AG20443 (cell line): ENCODE data around the gene RASSF5.

ENCODE experiments used
- DNase-seq: peaks from one replicate; pipeline ENCODE4 v3.0.0; 2012; ENCODE audit warnings: low spot score, mixed read lengths

RASSF5 gene

DNA sequence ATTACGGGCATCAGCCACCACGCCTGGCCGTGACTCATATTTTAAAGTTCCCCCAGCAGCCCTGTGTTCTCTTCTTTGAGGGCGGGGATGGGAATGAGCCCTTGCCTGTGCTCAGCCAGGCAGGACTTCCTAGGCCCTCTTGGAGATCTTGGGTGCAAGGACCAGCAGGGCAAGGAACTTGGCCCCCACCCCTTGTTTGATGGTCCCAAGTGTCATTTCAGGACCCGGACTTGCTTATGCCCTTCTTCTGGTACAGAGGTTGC is 9.3 kb downstream of the RASSF5 start:
- DNase-seq = no peak

DNA sequence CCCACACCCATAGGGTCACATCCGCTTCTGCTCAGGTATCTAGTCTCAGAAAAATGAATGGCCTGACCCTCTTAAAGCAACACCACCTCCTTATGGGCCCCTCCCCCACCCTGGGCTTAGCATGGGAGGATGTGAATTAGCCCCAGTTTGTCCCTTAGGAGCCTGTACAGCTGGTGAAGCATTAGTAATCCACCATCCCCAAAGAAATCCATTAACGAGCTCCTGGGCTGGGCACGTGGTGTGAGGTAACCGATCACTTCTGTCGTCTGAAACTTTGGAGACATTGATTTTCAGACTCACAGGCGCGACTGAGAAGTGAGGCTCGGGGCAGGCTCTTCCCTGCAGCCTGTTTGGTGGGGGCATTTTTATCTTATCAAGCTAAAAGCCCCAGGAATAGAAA is 10.5 kb downstream of the RASSF5 start:
- no peak for DNase-seq

DNA sequence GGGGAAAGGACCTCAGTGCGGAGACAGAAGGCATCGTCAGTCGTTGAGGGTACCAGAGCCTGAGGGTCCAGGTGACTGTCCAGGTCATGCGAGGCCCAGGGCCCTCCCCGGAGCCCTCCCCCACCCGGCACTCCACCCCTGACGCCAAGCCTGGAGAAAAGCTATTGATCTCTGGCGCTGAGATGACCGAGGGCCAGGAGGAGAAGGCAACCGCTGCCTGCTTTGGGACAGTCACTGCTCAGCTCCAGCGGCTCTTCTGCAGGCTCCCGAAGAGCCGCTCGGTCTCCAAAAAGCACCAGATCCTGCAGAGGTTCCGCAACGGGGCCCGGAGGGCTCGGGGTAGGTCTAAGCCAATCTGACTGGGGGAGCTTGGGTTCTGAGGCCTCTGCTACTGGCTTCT is 10.9 kb downstream of the RASSF5 start:
- no peak for DNase-seq

DNA sequence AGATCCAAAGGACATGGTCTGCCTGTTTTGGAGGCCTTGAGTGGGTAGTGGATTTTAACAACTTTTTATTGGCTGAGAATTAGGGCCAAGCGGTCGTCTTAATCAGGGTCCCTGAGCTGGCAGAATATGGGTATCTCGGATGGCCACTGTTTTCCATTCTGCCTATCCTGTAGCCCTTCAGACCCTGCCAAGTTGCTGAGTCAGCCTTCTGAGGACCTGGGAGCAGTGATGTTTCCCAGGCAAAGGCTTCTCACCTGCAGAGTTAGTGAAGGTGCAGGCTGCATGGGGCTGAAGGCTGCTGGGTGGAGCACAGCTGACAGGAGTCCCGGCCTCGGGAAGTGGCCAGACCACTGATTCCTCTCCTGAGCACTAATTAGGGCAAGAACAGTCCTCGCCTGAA is 11.4 kb downstream of the RASSF5 start:
- no peak for DNase-seq

DNA sequence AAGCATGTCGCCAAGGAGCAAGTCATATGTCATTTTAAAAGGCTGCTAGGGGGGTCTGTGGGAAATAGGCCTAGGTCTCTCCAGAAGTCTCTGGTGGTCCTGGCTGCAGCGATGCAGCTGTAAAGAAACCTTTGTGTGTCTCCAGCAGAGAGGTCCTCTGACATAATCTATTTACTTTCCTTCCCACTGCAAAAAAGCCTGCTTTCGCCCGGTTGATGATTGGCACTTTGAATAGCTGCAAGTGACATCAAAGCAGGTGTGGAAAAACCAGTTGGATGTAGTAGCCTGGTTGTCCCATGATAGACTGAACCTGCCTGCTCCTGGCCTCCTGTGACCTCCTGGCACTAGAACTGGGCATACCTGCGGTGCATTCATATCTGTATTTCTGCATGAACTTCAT is 13.8 kb downstream of the RASSF5 start:
- DNase-seq = no peak

DNA sequence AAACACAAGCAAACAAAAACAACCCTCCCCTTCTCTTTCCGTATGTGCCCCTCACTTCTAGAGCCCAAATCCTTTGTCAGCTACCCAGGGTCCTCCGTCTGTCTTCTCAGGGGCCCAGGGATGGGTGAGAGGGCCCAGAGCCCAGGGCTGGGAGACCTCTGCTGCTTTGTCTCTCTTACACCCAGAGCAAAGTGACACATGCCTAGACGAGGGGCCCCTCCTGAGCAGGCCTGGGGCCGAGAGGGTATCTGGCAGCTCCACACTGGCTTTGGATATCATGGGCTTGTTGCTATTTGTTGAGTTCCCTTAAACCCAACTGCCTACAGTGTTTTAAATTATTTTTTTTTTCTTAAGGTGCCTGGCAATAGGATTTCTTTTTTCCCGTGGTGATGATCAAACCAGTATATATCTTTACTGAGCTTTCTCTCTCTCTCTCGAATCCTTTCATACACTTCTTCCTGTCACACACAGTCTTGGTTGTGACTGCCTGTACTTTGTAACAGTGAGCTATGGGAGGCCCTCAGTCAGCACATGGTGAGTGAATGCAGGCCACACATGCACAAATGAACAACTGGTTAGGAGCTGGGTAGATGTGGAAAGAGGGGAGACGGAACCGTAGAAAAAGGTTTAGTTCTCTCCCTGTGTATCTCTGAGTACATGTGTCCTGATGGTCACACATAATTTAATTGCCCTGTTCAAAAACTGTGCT is 14.5 kb downstream of the RASSF5 start:
- DNase-seq = no peak

DNA sequence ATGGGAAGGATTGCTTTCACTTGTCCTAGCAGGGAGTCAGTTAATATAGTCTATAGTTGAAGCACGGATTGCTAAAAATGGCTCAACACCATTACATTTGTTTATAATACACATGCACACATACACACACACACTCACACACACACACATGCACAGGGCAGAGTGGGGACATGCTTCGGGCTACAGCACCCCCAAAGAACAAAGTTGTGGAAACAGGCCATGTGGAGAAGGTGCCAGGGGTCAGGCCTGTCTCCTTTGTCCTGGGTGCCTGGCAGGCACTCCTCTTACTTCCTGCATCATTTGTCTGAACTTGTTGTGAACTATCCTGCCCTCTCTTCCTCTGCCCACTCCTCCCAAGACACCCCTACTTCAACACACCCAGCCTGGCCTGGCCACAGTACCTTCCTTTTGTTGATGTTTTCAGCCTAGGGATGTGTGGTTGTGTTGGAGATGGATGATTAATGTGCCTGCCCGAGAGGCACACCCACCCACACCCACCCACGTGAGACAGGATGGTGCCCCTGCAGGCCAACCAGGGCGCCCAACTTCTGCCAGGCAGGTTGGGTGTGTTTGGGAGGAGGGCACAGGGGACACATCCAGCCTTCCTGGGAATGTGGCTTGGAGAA is 17.5 kb downstream of the RASSF5 start:
- DNase-seq = no peak

DNA sequence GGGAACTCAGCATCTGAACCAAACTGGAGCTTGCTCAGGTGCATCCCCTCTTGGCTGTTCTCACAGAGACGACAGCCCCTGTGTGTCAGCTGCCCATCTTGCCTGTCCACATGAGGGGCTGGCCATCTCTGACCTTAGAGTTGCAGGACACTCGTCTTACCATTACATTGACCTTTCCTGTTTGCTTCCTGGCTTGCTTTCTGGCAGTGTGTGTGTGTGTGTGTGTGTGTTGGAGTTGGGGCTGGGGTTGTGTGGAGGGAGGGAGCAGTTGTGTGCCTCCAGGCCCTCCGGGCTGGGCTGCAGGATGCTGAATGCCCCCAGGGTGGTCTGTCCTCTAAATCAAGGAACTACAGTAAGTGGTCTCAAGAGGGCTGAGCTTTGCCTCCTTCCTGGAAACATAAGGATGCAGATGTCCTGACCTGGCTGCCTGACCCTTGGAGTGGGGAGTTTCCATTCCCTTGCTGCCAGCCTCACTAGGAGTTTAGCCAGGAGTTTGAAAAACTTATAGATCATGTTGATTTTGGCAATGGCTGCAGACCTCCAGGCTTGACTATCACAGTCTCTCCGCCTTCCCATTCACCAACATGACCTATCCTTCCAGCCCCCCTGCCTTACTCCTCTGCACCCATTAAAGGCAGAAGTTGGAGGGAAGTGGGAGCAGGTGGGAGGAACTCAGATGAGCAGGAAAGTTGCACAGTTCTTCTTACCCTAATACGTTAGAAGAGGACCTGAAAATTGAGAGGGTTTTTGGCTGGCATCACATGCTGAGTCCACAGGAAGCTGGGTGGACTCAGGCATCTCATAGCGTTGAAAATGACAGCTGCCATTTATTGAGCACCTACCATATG is 19.0 kb downstream of the RASSF5 start:
- DNase-seq = no peak

DNA sequence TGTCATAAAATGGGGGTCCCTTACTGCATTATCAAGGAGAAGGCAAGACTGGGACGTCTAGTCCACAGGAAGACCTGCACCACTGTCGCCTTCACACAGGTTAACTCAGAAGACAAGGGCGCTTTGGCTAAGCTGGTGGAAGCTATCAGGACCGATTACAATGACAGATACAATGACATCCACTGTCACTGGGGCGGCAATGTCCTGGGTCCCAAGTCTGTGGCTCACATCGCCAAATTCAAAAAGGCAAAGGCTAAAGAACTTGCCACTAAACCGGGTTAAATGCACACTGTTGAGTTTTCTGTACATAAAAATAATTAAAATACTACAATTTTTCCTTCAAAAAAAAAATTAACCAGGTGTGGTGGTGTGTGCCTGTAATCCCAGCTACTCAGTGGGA is 22.1 kb downstream of the RASSF5 start:
- no peak for DNase-seq

DNA sequence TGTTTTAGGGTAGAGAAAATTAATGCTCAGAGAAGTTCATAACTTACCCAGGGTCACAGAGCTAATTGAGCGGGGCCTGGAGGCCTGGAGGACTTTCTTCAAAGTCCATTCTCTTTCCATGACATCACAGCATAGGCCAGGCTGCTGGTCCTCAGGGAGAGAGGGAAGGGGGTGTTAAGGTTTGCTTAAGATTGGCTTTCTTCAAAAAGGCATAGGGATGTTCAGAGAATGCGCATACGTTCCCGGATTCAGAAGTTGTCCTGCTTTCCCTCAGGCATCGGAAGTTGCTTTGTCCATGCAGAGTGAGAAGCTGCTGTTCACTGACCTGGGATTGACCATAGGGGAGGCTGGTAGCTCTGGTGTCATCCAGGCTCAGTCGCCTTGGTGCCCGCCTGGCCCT is 25.0 kb downstream of the RASSF5 start:
- no peak for DNase-seq

DNA sequence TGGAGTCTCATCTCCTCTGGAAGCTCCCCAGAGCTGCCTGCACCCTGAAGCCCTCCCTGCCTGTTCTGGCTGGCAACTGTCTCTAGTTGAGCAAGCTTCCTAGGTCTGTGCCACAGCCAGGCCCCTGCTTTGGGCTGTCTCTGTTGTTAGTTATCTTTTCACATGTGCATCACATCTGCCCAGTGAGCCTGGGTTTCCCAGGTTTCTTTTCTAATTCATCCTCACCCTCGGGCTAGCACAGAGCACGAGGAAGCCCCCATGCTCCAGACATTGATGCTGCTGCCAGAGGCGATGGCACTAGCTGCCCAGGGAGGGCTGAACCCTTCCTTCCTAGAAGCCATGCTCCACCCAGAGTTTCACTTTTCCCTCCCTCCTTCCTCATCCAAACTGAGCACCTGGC is 27.2 kb downstream of the RASSF5 start:
- no peak for DNase-seq

DNA sequence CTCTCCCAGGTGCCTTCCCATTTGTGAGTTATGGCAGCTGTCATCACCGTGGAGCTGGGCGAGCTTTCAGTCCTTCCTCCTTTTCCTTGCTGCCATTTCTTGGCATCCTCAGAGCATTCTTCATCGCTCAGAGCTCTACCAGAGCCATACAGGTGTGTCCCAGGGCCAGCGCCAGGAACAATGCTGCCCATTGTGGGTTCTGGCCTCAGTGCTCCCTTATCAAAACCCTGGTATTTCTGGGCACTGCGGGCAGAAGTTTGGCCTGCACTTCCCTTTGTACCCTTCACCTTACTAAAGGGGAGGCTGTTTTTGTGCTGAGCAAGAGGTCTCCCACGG is 28.5 kb downstream of the RASSF5 start:
- DNase-seq = no peak

DNA sequence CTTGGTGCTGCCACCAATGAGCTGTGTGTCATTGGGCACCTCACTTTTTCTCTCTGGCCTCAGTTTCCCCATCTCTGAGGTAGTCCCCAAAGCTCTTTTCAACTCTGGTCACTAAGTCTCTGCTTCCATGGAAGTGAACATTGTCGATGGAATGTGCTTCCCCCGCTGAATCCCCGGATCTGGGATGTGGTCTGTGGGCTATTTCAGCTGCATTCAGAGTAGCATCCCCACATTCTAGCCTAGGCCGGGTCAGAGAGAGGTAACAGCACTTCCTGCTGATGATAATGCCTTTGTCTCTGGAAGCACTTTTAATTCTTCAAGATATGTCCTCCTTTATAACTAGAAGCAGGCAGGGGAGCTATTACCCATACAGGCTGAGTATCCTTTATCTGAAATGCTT is 29.8 kb downstream of the RASSF5 start:
- DNase-seq = no peak

DNA sequence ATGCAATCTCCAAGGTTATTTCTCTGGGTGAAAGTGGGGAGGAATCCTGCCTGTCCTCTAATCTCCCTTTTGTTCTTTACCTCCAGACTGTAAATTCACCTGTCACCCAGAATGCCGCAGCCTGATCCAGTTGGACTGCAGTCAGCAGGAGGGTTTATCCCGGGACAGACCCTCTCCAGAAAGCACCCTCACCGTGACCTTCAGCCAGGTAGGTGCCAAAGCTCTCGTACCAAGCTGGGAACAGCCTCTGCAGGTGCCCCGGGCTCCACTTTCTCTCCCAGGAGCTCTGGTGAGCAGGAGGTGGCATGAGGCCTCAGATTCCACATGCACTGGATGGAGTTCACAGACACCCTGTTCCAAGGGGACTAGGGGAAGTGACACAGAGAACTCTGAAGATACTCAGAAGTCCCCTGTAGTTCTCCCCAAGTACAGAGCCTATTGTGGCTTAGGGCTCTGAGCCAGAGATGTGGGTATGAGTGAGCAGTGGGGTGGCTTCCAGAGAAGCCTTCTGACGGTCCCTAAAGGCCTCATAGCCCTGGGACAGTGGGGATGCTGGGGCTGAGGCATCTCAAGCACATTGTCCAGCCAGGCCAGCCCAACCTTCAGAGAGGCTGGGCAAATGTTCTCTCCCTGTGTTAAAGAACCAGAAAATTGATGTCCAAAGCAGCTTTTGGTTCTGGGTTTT is 30.9 kb downstream of the RASSF5 start:
- DNase-seq = no peak

DNA sequence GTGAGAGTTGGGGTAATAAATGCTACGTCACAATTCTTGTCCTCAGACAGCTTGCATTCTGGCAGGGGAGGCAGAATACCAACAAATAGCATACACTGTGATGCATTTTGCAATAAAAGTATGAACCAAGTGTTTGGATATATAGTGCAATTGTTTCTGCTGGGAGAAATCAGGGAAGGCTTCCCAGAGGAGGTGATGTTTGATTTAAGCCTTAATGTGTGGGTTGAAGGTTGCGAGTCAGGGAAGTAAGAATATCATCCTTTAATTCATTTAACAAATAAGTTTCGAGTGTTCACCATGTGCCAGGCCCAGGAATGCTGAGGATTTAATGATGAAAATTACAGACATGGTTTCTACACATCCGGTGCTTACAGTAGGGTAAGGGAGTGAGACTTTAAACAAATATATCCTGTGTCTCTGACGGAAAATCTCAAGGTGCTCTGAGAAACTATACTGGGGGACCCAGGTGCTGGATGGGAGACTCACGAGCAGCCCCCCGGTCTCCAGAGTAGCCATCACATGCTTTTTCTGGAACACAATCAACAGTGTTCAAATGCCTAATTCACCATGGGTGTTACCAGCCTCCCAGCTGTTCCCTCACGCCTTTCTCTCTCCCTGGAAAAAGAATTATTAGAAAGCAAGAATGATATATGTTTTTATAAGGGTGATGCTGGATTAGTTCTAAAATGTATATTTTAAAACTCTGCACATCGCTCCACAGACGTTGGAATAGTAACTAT is 31.7 kb downstream of the RASSF5 start:
- DNase-seq = no peak

DNA sequence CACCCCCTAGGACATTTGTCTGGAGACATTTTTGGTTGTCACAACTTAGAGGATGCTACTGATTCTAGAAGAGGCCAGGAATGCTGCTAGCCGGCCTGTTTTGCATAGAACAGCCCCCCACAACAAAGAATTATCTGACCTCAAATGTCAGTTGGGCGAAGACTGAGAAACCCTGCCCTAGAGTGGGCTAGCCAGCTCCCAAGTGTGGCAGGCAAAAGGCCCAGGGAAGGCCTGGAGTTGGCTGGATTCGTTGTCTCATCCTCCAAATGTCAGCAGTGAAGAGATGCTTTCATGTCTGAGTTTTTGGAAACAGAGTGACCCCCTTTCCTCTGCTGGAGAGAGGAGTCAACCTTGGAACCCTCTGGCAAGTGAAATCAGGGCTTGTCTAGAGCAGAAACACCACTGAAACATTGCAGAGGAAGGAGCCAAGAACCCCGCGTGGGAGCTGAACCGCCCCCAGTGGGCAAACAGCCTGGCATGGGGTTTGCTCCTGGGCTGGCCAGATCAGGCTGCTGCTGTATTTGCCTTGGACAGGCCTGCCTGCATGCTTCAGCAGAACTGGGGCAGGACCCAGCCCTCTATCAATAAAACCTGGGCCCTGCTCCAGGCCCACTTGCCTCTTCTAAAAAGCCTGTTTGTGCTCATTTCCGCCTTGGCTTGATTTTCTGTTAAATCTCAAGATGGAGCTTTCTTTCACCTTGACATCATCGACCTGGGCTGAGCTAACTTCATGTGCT is 32.9 kb downstream of the RASSF5 start:
- DNase-seq = peak; percentile 30

DNA sequence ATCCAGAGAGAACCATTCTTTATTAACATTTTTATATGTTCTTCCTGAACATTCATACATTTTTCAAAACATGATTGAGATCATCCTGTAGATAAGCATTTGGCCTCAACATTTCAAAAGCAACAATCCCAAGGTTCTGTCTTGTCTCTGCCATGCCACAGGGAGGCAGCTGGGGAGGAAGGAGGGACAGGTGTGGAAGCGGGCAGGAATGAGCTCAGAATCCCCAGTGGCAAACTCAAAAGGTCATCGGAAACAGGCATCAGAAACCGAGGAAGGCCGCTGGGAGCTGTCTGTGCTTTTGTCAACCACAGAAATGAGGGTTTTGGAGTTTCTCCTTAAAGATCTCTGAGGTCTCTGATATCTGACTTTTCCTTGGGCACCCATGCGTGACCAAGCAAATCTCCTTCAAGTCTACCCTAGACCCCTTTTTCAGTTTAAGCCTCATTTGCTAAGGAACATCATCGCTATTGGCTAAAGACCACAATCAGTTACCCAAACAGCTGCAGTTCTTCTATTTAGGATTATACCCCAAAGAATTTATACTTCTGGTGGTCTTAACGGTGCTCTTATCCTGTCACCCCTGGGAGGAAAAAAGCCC is 34.0 kb downstream of the RASSF5 start:
- no peak for DNase-seq

DNA sequence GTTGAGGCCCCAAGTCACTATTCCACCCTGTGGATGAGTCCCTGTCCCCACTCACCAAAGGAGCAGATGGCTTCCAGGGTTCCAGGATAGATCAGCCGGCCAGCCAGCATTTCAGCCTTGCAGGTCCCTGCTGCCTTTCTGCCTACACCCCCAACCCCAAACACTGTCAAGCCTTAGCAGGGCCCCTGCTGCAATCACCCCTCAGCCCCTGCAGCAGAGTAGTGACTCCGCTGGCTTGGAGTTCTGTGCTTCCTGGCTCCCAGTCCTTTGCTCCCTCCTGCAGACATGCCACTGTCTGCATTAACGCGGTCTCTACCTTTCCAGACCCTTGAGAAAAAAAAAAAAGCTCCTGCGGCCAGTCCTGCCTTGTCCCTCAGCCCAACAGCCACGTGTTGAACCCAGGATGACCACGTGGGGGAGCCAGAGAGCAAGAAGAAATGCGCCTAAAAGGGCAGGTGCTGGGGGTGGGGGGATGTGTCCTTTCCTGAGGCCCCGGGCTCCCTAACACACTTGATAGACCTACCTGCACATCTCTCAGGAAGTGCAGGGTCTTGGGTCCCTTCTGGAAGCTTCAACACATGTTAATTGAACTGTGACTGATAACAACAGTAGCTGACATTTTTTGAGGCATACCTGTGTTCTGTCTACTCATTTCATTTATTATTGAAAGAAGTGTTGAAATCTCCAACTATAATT is 37.4 kb downstream of the RASSF5 start:
- DNase-seq = peak; percentile 91

DNA sequence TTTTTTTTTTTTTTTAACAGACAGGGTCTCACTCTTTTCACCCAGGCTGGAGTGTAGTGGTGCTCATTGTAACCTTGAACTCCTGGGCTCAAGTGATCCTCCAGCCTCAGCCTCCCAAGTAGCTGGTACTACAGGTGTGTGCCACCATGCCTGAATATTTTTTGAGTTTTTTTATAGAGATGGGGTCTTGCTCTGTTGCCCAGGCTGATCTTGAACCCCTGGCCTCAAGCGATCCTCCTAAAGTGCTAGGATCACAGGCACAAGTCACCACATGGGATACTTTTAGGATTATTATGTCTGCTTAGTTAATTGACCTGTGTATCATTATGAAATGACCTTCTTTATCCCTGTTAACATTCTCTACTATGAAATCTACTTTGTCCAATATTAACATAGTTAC is 38.0 kb downstream of the RASSF5 start:
- DNase-seq = no peak

DNA sequence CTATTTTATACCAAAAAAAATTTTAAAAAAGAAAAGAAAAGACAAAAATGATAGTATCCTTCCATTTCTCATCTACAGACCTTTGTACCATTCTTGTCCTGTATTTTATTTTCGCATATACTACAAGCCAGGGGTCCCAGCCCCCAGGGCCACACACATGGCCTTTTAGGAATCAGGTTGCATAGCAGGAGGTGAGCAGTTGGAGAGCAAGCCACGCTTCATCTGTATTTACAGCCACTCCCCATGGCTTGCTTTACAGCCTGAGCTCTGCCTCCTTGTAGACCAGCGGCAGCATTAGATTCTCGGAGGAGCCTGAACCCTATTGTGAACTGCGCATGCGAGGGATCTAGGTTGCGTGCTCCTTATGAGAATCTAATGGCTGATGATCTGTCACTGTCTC is 39.8 kb downstream of the RASSF5 start:
- no peak for DNase-seq

DNA sequence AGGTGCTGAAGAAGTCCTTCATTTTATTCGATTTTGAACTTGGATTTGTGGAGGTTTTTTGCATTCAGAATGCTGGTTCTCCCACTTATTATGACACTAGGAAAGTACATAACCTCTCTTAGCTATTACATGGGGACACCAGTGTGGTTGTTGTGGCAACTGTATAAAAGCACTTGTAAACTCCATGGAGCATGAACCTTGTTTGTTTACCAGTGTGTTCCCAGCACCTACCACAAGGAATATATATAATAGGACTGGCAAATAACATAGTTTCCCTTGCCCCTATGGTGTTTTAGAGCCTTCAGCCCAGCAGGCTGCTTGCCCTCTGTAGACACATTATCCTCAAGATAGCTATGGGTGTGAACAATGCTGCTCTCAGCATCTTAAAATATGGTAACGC is 43.1 kb downstream of the RASSF5 start:
- DNase-seq = no peak
